ENCODE measurements around the gene DDX11.
A peak's percentile ranks its signal among the peaks of the same experiment; 100 is the strongest.
"Not testable (repeated sequence)": the region's sequence is repeated elsewhere in the genome, so short reads cannot be mapped to it uniquely, and the experiment has no call there.

Gene DDX11

GRCh38 chr12:31080221-31080620 is 6.6 kb downstream of the DDX11 start:
- not testable (repeated sequence) for H3K4me3 Mint-ChIP-seq, H3K27me3 Mint-ChIP-seq, H3K9me3 Mint-ChIP-seq
- peak overlapping the region; percentile 32 for H3K27ac Mint-ChIP-seq
- peaks cover 52% of the 10 kb centered on the region for H3K36me3 Mint-ChIP-seq (ENCODE audit: low read depth)
- peaks cover 21% of the 10 kb centered on the region for H3K4me1 Mint-ChIP-seq (ENCODE audit: low read depth)

DNA sequence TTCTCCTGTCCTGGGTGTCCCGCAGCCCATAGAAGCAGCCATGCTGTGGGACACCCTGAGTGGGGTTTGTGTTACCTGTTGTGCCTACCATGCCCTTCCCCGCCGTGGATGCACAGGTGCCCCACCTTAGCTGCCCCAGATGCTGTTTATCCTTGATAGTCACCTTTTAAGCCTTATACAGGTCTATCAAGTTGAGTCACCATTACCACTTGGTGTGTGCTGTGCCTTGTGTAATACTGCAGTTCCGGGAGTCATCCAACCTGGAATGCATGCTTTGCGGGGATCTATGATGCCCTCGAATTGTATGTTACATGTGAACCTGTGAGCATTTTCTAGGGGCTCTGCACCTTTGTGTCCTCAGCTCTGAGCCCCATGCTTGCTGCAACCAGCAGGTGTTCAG is 7.6 kb downstream of the DDX11 start:
- not testable (repeated sequence) for H3K4me3 Mint-ChIP-seq

GRCh38 chr12:31084241-31084640 is 10.6 kb downstream of the DDX11 start:
- not testable (repeated sequence) for H3K4me3 Mint-ChIP-seq; H3K27ac Mint-ChIP-seq; H3K27me3 Mint-ChIP-seq; H3K9me3 Mint-ChIP-seq; H3K4me1 Mint-ChIP-seq (ENCODE audit: low read depth)
- peaks cover 51% of the 10 kb centered on the region for H3K36me3 Mint-ChIP-seq (ENCODE audit: low read depth)

More for the DNA sequence above, 7.6 kb downstream of the DDX11 start:
- not testable (repeated sequence) for H3K27ac Mint-ChIP-seq, H3K27me3 Mint-ChIP-seq, H3K9me3 Mint-ChIP-seq
- Mint-ChIP-seq H3K36me3 (ENCODE audit: low read depth) (peaks cover 51% of the 10 kb centered on the region), H3K4me1 (ENCODE audit: low read depth) (peaks cover 14% of the 10 kb centered on the region)

- not testable (repeated sequence) for H3K27me3 Mint-ChIP-seq; H3K27ac Mint-ChIP-seq; H3K4me1 Mint-ChIP-seq (ENCODE audit: low read depth); H3K9me3 Mint-ChIP-seq; H3K4me3 Mint-ChIP-seq
- H3K36me3 Mint-ChIP-seq (ENCODE audit: low read depth): peaks cover 40% of the 10 kb centered on the region
These were observed 12.4 kb downstream of the DDX11 start for GRCh38 chr12:31086032-31086431.

DNA sequence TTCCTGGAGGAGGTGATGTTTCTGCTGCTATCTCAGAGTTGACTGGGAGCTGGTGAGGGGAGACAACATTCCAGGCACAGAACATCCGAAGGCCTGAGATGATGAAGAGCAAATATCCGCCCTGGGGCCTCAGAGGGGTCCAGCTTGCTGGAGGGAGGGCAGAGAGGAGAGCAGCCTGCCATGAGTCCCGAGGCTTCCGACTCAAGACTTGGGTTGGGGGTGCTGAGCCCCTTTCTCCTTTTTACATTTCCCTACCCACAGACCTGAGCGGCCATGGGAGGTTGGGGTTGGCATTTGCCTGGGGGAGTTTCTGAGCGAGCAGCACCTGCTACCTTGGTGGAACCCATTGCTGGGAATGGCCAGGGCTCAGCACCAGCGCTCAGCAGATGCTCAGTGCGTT is 13.8 kb downstream of the DDX11 start:
- H3K36me3 Mint-ChIP-seq (ENCODE audit: low read depth): peaks cover 41% of the 10 kb centered on the region
- not testable (repeated sequence) for H3K4me1 Mint-ChIP-seq (ENCODE audit: low read depth); H3K27me3 Mint-ChIP-seq; H3K4me3 Mint-ChIP-seq; H3K27ac Mint-ChIP-seq; H3K9me3 Mint-ChIP-seq

- not testable (repeated sequence) for H3K4me3 Mint-ChIP-seq; H3K27me3 Mint-ChIP-seq; H3K4me1 Mint-ChIP-seq (ENCODE audit: low read depth); H3K27ac Mint-ChIP-seq; H3K9me3 Mint-ChIP-seq
- peaks cover 44% of the 10 kb centered on the region for H3K36me3 Mint-ChIP-seq (ENCODE audit: low read depth)
These were observed 14.3 kb downstream of the DDX11 start for GRCh38 chr12:31087956-31088355.

GRCh38 chr12:31089072-31089471 is 15.4 kb downstream of the DDX11 start:
- H3K4me3 Mint-ChIP-seq: no peak overlapping the region
- no peak overlapping the region for H3K27ac Mint-ChIP-seq
- H3K36me3 Mint-ChIP-seq (ENCODE audit: low read depth): peaks cover 42% of the 10 kb centered on the region
- H3K4me1 Mint-ChIP-seq (ENCODE audit: low read depth): no peaks in the 10 kb centered on the region
- no peaks in the 10 kb centered on the region for H3K9me3 Mint-ChIP-seq
- no peaks in the 10 kb centered on the region for H3K27me3 Mint-ChIP-seq

DNA sequence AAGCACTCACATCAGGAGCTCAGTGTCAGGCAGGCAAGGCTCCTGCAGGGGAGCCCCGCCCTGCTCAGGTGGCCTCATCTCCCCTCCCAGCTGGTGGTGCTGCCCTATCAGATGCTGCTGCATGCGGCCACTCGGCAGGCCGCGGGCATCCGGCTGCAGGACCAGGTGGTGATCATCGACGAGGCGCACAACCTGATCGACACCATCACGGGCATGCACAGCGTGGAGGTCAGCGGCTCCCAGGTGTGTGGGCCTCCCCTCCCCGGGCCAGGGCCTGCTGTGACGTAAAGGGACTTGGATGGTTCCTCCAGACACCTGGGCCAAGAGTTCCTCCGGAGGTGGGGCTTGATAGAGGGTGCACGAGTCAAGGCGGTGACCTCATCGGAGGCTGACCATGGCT is 18.0 kb downstream of the DDX11 start:
- H3K36me3 Mint-ChIP-seq (ENCODE audit: low read depth): peaks cover 47% of the 10 kb centered on the region
- not testable (repeated sequence) for H3K4me3 Mint-ChIP-seq; H3K4me1 Mint-ChIP-seq (ENCODE audit: low read depth); H3K9me3 Mint-ChIP-seq; H3K27me3 Mint-ChIP-seq; H3K27ac Mint-ChIP-seq

- not testable (repeated sequence) for H3K27me3 Mint-ChIP-seq; H3K9me3 Mint-ChIP-seq; H3K4me3 Mint-ChIP-seq; H3K27ac Mint-ChIP-seq; H3K4me1 Mint-ChIP-seq (ENCODE audit: low read depth)
- H3K36me3 Mint-ChIP-seq (ENCODE audit: low read depth): peaks cover 51% of the 10 kb centered on the region
These were observed 19.1 kb downstream of the DDX11 start for GRCh38 chr12:31092718-31093117.

DNA sequence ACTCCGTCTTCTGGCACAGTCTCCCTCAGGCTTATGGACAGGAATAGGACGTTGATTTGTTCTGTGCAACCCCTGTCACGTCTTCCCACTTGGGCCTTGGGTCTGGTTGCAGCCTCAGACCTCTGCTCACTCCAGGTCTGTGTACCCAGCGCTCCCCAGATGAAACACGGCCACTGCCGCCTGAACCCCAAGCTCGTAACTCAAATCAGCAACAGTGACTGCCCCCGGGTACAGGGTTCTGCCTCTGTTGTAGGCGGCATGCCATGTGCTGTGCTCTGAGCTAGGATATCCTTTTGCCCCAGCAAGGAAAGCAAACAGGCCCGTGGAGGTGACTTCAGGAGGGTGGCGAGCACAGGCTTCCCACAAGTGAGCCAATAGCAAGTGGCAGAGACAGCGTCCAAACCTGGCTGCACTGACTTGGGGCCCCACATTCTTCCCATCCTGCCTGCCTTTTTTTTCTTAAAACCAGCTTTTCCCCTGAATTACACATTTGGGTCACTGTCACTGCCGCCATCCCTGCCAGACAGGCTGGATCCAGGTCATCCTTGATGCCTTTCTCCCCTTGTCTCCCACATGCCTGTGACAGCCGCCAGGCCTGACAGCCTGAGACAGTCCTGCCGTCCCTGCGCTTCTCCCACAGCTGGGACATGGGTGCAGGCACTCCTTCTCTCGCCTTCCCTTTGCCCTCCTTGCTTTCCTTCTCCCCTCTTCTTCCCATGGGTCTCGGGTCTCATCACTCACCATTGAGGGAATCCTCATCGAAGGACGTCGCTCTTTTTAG is 21.6 kb downstream of the DDX11 start:
- H3K27ac Mint-ChIP-seq; H3K4me1 Mint-ChIP-seq (ENCODE audit: low read depth); H3K4me3 Mint-ChIP-seq; H3K9me3 Mint-ChIP-seq; H3K27me3 Mint-ChIP-seq: not testable (repeated sequence)
- peaks cover 46% of the 10 kb centered on the region for H3K36me3 Mint-ChIP-seq (ENCODE audit: low read depth)

DNA sequence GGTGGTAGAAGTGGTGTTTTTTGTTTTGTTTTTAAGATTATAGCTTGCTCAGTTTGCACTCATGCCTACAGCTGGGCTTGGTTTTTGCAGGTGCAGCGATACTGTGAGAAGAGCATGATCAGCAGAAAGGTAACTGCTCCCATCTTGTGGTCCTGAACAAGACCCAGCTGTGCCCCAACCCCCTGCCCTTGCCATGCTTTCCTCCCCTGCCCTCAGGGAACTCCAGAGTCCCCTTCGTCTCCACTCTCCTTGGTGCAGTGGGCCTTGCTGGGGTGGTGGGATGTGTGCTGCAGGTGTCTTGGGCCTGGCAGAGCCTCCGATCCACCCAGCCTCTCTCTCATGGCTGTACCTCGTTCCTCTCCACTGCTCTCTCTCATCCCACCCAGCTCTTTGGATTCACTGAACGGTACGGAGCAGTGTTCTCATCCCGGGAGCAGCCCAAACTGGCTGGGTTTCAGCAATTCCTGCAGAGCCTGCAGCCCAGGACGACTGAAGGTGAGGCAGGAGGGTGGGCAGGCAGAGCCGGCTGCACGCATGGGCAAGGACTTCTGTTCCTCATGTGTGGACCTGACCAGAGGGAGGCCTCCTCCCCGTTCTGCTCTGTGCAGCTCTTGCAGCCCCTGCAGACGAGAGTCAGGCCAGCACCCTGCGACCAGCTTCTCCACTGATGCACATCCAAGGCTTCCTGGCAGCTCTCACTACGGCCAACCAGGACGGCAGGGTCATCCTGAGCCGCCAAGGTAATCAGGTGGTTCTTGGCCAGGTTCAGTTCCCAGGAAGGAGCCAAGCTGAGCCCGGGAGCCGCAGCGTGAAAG is 22.8 kb downstream of the DDX11 start:
- H3K27me3 Mint-ChIP-seq; H3K4me1 Mint-ChIP-seq (ENCODE audit: low read depth); H3K27ac Mint-ChIP-seq; H3K4me3 Mint-ChIP-seq; H3K9me3 Mint-ChIP-seq: not testable (repeated sequence)
- H3K36me3 Mint-ChIP-seq (ENCODE audit: low read depth): peaks cover 49% of the 10 kb centered on the region

GRCh38 chr12:31097819-31098218 is 24.2 kb downstream of the DDX11 start:
- H3K36me3 Mint-ChIP-seq (ENCODE audit: low read depth): peaks cover 41% of the 10 kb centered on the region
- H3K4me3 Mint-ChIP-seq: not testable (repeated sequence)

GRCh38 chr12:31098363-31098762 is 24.7 kb downstream of the DDX11 start:
- not testable (repeated sequence) for H3K4me1 Mint-ChIP-seq (ENCODE audit: low read depth); H3K9me3 Mint-ChIP-seq; H3K27ac Mint-ChIP-seq; H3K4me3 Mint-ChIP-seq; H3K27me3 Mint-ChIP-seq
- H3K36me3 Mint-ChIP-seq (ENCODE audit: low read depth): peaks cover 41% of the 10 kb centered on the region

More at GRCh38 chr12:31097819-31098218, 24.2 kb downstream of the DDX11 start:
- H3K27ac Mint-ChIP-seq; H3K4me1 Mint-ChIP-seq (ENCODE audit: low read depth); H3K27me3 Mint-ChIP-seq; H3K9me3 Mint-ChIP-seq: not testable (repeated sequence)

DNA sequence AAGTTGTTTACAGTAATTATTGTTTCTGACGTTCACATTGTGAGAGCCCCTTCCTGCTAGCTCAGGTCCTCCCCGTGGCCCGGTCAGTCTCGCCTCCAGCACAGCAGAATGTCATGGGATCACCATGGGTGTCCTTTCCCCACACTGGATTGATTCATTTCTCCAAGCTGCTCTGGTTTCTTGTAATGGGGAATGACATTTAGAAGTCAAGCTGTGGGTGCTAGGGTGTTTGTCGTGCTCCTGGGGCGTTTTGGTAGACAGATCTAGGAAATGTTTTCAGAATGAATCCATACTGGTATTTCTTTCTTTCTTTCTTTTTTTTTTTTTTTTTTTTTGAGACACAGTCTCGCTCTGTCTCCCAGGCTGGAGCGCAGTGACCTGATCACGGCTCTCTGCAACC is 25.1 kb downstream of the DDX11 start:
- H3K27ac Mint-ChIP-seq, H3K27me3 Mint-ChIP-seq: not testable (repeated sequence)
- H3K36me3 Mint-ChIP-seq (ENCODE audit: low read depth): peaks cover 39% of the 10 kb centered on the region

GRCh38 chr12:31099434-31099833 is 25.8 kb downstream of the DDX11 start:
- peaks cover 38% of the 10 kb centered on the region for H3K36me3 Mint-ChIP-seq (ENCODE audit: low read depth)
- H3K27me3 Mint-ChIP-seq; H3K27ac Mint-ChIP-seq; H3K4me3 Mint-ChIP-seq; H3K4me1 Mint-ChIP-seq (ENCODE audit: low read depth); H3K9me3 Mint-ChIP-seq: not testable (repeated sequence)

More for the DNA sequence above, 25.1 kb downstream of the DDX11 start:
- H3K9me3 Mint-ChIP-seq; H3K4me3 Mint-ChIP-seq; H3K4me1 Mint-ChIP-seq (ENCODE audit: low read depth): not testable (repeated sequence)
